ENCODE measurements around the gene KDM2A. TPM values are rescaled to one million over a fixed set of nuclear protein-coding genes. Genes with fewer than 3 reads are reported as not detected.

The KDM2A gene
- total and polyA plus RNA-seq, 2 of the 13 experiments (the other 11 are each of a cell fraction or from before 2014, with no cell fraction given), result 31.3 to 31.4 TPM

- Histone ChIP-seq H4K20me1 (ENCODE audit: insufficient read depth, low read length) (no peaks in the 10 kb centered on the region), H3K9ac (ENCODE audit: insufficient read depth, low read depth, low read length) (no peak overlapping the region), H3K27ac (ENCODE audit: extremely low read length, insufficient read depth, low read length) (no peak overlapping the region), H3K36me3 (replicated peaks in 1 of 2; ENCODE audit: control insufficient read depth in 1 of 2, insufficient read depth in 2 of 2, low read length in 2 of 2) (peaks cover 20 to 50% of the 10 kb centered on the region in 2 experiments), H3K4me2 (ENCODE audit: low read depth, low read length) (no peak overlapping the region), H3K27me3 (ENCODE audit: control insufficient read depth in 1 of 2, insufficient read depth in 2 of 2, low read length in 2 of 2) (no peaks in the 10 kb centered on the region), H2AFZ (ENCODE audit: low read length) (no peak overlapping the region), H3K4me3 (replicated peaks in 1 of 3; ENCODE audit: insufficient read depth in 1 of 3, low read depth in 2 of 3, low read length in 3 of 3) (no peak overlapping the region), H3K4me1 (ENCODE audit: insufficient read depth, low read length) (peaks cover 16% of the 10 kb centered on the region; the same call in 1 of the 2 replicates), H3K79me2 (ENCODE audit: insufficient read depth, low read length) (no peaks in the 10 kb centered on the region), H3K9me3 (ENCODE audit: low read length) (no peaks in the 10 kb centered on the region)
- no peak for FAIRE-seq
- DNase-seq (ENCODE audit: low spot score), result no peak
- 100% methylated on average over 1 of the region's 1 CpG for WGBS (ENCODE audit: low lambda C conversion rate)
- in situ Hi-C loops (cut with HindIII; ENCODE audit: extremely low pct_ligation_motif_present, low pct_unique_long_range_greater_than_20kb) (no loop called here), intact Hi-C loops (cut with micrococcal nuclease; ENCODE audit: unreplicated experiment) (no loop called here)
- BruUV-seq (replicated peaks), result no TSS peak
- CTCF ChIA-PET (ENCODE audit: low intra/inter-chr PET ratio, low total read pairs), result no interaction called here
- POLR2A ChIA-PET, result no interaction called here
- TF ChIP-seq ZNF121 (CRISPR knock-in tag; IDR thresholded peaks at IDR 0.05) (peak; percentile 52; the same call in 1 of the 2 replicates), CBX5 (CRISPR knock-in tag; IDR thresholded peaks at IDR 0.05; ENCODE audit: borderline replicate concordance) (no peak), KDM5B (CRISPR knock-in tag; IDR thresholded peaks at IDR 0.05; ENCODE audit: borderline replicate concordance) (no peak)
- ATAC-seq, result no peak
Observed at GRCh38 chr11:67230886-67231285, 111.8 kb downstream of the KDM2A start.

- H3K4me3 ChIP-seq (replicated peaks in 1 of 3; ENCODE audit: insufficient read depth in 1 of 3, low read depth in 2 of 3, low read length in 3 of 3), result no peak overlapping the region
- DNase-seq (ENCODE audit: low spot score) (no peak), ATAC-seq (no peak), FAIRE-seq (no peak)
- no peaks in the 10 kb centered on the region for H3K9me3 ChIP-seq (ENCODE audit: low read length)
- H3K27ac ChIP-seq (ENCODE audit: extremely low read length, insufficient read depth, low read length), result no peak overlapping the region
- H4K20me1 ChIP-seq (ENCODE audit: insufficient read depth, low read length), result no peaks in the 10 kb centered on the region
- no peak overlapping the region for H2AFZ ChIP-seq (ENCODE audit: low read length)
- H3K4me2 ChIP-seq (ENCODE audit: low read depth, low read length), result no peak overlapping the region
- ChIA-PET POLR2A (no interaction called here), CTCF (ENCODE audit: low intra/inter-chr PET ratio, low total read pairs) (no interaction called here)
- WGBS (ENCODE audit: low lambda C conversion rate), result 74% methylated on average over 7 of the region's 7 CpGs
- H3K4me1 ChIP-seq (ENCODE audit: insufficient read depth, low read length), result peaks cover 22% of the 10 kb centered on the region
- TSS peak; percentile 39 for BruUV-seq (replicated peaks)
- intact Hi-C loops (cut with micrococcal nuclease; ENCODE audit: unreplicated experiment), result no loop called here
- H3K9ac ChIP-seq (ENCODE audit: insufficient read depth, low read depth, low read length), result no peak overlapping the region
- H3K79me2 ChIP-seq (ENCODE audit: insufficient read depth, low read length), result no peaks in the 10 kb centered on the region
- H3K36me3 ChIP-seq (replicated peaks in 1 of 2; ENCODE audit: control insufficient read depth in 1 of 2, insufficient read depth in 2 of 2, low read length in 2 of 2), result peaks cover 12 to 36% of the 10 kb centered on the region in 2 experiments
- in situ Hi-C loops (cut with HindIII; ENCODE audit: extremely low pct_ligation_motif_present, low pct_unique_long_range_greater_than_20kb), result no loop called here
- no peaks in the 10 kb centered on the region for H3K27me3 ChIP-seq (ENCODE audit: control insufficient read depth in 1 of 2, insufficient read depth in 2 of 2, low read length in 2 of 2)
- no peak for TF ChIP-seq DRAP1 (CRISPR knock-in tag; IDR thresholded peaks at IDR 0.05)
- TF ChIP-seq GATAD2A (CRISPR knock-in tag; IDR thresholded peaks at IDR 0.05), result no peak
- no peak for TF ChIP-seq ZNF574 (CRISPR knock-in tag; IDR thresholded peaks at IDR 0.05)
- no peak for TF ChIP-seq ZNF224 (CRISPR knock-in tag; IDR thresholded peaks at IDR 0.05)
- TF ChIP-seq THAP8 (CRISPR knock-in tag; IDR thresholded peaks at IDR 0.05; ENCODE audit: borderline replicate concordance), result no peak
- TF ChIP-seq ZNF615 (CRISPR knock-in tag; IDR thresholded peaks at IDR 0.05; ENCODE audit: borderline replicate concordance), result no peak
- TF ChIP-seq CTCF (CRISPR knock-in tag; IDR thresholded peaks at IDR 0.05), result no peak
- no peak for TF ChIP-seq ZNF747 (CRISPR knock-in tag; IDR thresholded peaks at IDR 0.05; ENCODE audit: borderline replicate concordance)
- TF ChIP-seq REPIN1 (CRISPR knock-in tag; IDR thresholded peaks at IDR 0.05; ENCODE audit: borderline replicate concordance, low read depth), result 0 out of 2 replicates have a peak, but pooled peaks have one; percentile 32
- TF ChIP-seq NFIC (IDR thresholded peaks at IDR 0.05; ENCODE audit: low read length), result no peak
Observed at GRCh38 chr11:67233584-67234190, 114.6 kb downstream of the KDM2A start.
